ENCODE data around the gene MAPK10.
"Not testable (repeated sequence)": the region's sequence is repeated elsewhere in the genome, so short reads cannot be mapped to it uniquely, and the experiment has no call there.

MAPK10 gene

GRCh38 chr4:86043755-86044592 is 315.9 kb downstream of the MAPK10 start:
- no peak for DNase-seq (ENCODE audit: low read depth in 4 of 4, low spot score in 1 of 4)

GRCh38 chr4:86038037-86038436 is 321.8 kb downstream of the MAPK10 start:
- DNase-seq (ENCODE audit: low read depth in 4 of 4, low spot score in 1 of 4), result no peak

DNA sequence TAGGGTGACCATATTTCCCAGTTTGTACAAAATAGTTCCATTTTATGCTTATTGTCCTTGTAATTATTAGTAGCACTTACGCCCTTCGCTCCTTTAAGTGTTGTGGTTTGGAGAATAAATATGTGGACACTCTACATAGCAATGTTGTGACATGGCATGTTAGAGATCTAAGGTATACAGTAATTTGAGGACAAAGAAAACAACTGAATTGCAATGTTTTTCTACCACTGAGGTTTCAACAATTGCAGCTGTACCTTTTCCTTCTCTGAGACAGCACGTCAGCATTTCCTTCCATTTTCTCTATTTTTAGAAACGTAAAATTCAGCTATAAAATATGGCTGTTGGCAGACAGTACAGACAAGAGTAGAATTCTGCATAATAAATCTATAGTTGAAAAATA is 323.1 kb downstream of the MAPK10 start:
- no peak for DNase-seq (ENCODE audit: low read depth in 4 of 4, low spot score in 1 of 4)

DNA sequence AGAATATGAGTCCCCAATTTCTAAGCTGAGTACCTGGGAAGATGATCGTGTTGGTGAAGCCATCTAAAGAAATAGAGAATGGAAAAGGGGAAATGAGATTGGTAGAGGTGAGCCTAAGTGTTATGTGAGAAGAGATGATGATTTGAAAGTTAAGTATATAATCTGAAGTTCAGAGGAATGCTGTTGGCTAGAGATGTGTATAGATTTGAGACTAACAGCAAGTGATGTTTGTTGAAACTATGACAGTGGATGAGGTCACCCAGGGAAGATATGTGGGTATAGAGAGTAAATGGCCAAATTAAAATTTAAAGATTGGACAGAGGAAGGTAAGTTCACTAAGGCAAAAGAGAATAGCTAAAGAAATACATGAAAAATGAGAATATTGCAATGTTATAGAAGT is 324.2 kb downstream of the MAPK10 start:
- no peak for DNase-seq (ENCODE audit: low read depth in 4 of 4, low spot score in 1 of 4)

DNA sequence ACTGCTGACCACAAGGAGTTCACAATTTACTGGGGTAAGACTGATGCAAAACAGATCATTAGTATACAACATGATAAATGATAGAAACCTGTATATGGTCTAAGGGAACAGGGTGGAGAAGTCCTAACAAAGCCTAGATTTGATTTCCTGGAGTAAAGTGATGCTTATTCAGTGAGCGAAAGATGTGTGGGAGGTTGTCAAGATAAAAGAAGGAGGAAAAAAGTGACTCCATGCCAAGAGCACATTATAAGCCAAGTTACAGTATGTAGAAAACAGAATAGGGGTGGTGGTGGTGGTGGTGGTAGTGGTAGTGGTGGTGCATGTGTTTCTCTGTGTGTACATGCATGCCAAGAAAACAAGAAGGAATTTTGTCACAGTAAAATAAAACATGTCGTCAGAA is 325.2 kb downstream of the MAPK10 start:
- DNase-seq (ENCODE audit: low read depth in 4 of 4, low spot score in 1 of 4), result no peak

DNA sequence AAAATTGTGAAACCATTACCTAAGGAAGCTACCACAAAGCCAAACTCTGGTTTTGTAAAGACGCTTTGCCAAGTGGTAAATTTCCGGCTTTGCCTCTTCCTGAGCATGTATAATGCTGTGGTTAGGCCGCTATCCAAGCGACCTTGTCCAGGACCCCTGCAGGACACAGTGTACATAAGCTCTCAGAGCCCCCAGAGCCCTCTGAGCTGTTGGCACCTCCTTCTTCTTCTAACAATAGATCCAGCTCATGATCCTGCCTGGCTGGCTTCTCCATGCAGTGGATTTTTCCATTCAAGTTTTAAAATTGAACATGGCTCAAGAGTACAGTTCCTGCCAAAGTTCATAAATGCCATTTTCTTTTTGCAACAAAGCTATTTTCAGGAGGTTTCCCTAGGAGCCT is 326.7 kb downstream of the MAPK10 start:
- DNase-seq (ENCODE audit: low read depth in 4 of 4, low spot score in 1 of 4), result no peak

- DNase-seq (ENCODE audit: low read depth in 4 of 4, low spot score in 1 of 4), result no peak
Measured at GRCh38 chr4:86032476-86033022, 327.3 kb downstream of the MAPK10 start.

DNA sequence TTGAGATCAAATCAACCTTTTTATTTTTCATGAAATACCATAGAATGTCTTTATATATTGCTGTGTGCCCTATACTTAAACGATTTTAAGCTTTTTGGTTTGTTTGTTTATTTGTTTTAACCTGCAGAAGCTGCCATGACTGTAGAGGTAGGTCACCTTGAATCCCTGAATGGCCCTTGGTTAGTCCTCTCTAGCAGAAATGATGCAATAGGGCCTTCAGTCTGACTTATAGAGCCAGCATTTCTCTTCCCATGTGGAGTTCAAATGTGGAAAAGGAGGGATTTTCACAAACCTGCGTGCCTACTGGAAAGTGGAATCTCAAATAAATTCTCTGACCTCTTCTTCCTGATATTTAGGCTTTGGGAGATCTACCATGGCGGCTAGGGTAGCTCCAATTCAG is 327.9 kb downstream of the MAPK10 start:
- no peak for DNase-seq (ENCODE audit: low read depth in 4 of 4, low spot score in 1 of 4)

DNA sequence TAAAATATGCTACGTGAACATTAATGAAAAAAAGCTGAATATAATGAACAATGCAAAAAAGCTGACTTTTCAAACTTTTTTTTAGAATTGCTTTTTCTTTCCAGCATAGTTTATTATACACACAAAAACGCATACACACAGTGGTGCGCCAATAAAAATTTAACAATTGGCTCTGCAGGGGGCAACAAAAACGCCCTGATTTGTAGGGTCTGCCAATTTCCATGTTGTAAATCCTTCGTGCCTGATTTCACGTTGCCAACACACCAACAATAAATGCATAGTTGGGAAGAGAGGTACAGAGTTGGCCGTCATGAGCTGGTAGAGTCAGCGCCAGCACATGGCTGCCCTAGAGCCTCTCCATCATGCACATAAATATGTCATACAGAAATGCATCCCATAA is 333.1 kb downstream of the MAPK10 start:
- no peak for DNase-seq (ENCODE audit: low read depth in 4 of 4, low spot score in 1 of 4)

DNA sequence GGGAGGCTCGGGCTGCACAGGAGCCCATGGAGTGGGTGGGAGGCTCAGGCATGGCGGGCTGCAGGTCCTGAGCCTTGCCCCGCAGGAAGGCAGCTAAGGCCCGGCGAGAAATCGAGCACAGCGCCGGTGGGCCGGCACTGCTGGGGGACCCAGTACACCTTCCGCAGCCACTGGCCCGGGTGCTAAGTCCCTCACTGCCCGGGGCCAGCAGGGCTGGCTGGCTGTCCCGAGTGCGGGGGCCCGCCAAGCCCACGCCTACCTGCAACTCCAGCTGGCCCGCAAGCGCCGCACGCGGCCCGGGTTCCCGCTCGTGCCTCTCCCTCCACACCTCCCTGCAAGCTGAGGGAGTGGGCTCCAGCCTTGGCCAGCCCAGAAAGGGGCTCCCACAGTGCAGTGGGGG is 338.2 kb downstream of the MAPK10 start:
- not testable (repeated sequence) for DNase-seq (ENCODE audit: low read depth in 4 of 4, low spot score in 1 of 4)

DNA sequence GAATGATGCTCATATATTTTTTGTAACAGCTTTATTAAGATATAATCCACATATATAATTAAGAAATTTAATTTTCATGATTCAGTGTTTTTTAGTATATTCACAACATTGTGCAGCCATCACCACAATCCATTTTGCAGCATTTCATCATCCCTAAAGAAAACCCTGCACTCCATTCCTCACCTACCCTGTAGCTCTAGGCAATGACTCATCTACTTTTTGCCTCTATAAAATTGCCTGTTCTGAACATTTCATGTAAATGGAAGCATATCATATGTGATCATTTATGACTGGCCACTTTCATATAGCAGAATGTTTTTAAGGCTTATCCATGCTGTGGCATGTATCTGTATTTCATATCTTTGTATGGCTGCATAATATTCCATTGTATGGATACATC is 339.9 kb downstream of the MAPK10 start:
- no peak for DNase-seq (ENCODE audit: low read depth in 4 of 4, low spot score in 1 of 4)

GRCh38 chr4:86019362-86019761 is 340.5 kb downstream of the MAPK10 start:
- DNase-seq (ENCODE audit: low read depth in 4 of 4, low spot score in 1 of 4), result no peak

DNA sequence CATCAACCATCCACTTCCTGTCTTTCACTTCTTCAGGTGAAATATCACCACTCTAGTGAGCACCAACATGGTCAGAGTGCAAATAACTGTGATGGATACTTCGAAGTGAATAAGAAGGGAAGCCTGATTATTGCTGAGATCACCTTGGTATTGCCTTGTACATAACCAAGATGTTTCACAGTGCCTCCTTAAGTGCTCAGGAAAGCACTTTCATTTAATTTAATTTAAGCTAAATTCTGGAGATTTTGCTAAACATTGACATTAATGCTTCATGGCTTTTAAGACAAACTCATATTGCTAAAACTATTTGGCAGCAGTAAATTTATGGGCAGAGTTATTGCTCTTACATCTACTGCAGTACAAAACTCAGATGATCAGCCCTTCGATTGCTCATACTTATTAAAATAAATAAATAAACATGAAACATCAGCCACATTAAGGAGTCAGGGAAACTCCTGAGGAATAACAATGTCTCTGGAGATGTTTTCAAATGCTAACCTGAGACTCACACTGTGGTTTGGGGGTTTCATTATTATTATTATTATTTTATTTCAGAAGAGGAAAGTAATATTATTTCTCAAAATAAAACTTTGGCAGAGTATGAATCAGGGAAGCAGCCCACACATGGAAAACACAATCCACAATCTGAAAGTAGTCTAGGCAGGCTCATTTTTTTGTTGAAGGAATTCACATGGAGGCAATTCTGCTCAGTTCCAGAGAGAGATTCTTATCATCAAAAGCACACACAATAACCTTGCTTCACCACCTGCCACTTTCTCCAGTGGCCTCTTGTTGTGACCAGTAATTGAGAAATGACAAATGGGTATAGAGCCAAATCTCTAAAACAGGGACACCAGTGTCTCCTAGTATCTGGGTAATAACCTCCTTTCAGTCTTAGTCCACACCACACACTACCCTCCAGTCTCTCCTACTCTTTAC is 344.2 kb downstream of the MAPK10 start:
- DNase-seq (ENCODE audit: low read depth in 4 of 4, low spot score in 1 of 4), result no peak

DNA sequence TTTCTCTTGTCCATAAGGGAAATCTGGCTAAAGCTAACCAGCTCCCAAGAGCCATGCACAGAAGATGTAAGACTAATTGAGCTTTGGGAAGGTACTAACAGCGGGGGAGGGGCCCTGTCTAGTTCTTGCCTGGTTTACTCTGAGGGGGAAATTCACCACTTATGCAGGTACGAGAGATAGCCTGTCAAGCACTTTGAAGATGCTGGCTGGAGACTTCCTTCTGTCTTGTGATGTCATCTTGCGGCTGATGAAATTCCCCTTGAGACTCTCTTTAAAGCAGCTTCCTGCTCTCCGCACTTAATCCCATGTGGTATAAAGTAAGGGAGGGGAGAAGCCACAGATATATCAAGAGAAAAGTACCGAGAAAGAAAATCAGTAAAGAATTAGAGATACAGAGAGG is 345.3 kb downstream of the MAPK10 start:
- no peak for DNase-seq (ENCODE audit: low read depth in 4 of 4, low spot score in 1 of 4)

DNA sequence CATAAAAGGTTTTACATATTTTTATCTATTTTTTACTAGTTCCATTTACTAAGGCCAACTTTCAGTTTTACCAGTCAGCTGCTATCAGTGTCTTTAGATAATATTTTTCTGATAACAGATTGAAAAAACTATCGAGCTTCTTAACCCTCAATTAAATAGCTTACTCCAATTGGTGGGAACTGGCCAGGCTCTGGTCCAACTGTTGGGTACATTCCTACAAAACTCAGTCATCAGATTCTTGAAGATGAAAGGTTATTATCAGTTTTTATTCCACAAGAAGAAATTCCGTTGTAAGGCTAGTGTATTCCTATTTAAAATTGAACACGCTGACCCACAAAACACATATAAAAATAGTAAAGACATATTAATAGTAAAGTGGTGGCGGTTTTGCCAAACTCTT is 346.2 kb downstream of the MAPK10 start:
- DNase-seq (ENCODE audit: low read depth in 4 of 4, low spot score in 1 of 4), result no peak

GRCh38 chr4:86011117-86011516 is 348.7 kb downstream of the MAPK10 start:
- DNase-seq (ENCODE audit: low read depth in 4 of 4, low spot score in 1 of 4), result no peak

DNA sequence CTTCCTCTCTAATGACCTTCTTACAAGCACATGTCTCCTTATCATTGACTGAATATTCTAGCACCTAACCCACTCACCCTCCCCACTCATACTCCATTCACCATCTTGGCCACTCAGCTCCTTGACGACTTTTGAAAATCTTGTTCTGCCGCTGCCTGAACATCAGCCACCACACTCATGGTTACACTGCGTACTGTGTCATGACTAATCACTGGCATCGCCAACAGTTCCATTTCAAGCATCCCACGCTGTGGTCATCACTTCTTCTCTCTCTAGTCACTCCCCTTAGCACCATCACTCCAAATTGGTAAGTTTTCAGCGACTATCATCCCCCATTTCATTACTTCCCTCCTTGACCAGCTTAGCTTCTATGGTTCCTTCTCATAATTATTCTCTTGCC is 352.8 kb downstream of the MAPK10 start:
- no peak for DNase-seq (ENCODE audit: low read depth in 4 of 4, low spot score in 1 of 4)

GRCh38 chr4:86006057-86006456 is 353.8 kb downstream of the MAPK10 start:
- DNase-seq (ENCODE audit: low read depth in 4 of 4, low spot score in 1 of 4), result no peak

- no peak for DNase-seq (ENCODE audit: low read depth in 4 of 4, low spot score in 1 of 4)
Measured at GRCh38 chr4:86004030-86004429, 355.8 kb downstream of the MAPK10 start.

- DNase-seq (ENCODE audit: low read depth in 4 of 4, low spot score in 1 of 4), result no peak
Measured at GRCh38 chr4:86001591-86001990, 358.3 kb downstream of the MAPK10 start.

- DNase-seq (ENCODE audit: low read depth in 4 of 4, low spot score in 1 of 4), result no peak
Measured at GRCh38 chr4:85995361-85995760, 364.5 kb downstream of the MAPK10 start.

DNA sequence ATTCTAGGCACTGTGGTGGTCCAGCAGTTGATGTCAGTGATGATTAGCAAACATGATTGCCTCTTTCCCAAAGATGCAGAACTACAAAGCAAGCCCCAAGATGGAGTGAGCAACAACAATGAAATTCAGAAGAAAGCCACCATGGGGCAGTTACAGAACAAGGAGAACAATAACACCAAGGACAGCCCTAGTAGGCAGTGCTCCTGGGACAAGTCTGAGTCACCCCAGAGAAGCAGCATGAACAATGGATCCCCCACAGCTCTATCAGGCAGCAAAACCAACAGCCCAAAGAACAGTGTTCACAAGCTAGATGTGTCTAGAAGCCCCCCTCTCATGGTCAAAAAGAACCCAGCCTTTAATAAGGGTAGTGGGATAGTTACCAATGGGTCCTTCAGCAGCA is 365.3 kb downstream of the MAPK10 start:
- no peak for DNase-seq (ENCODE audit: low read depth in 4 of 4, low spot score in 1 of 4)

All from stimulated activated CD4-positive, alpha-beta T cell treated with anti-CD3 and anti-CD28 coated beads, Interleukin-1b, Interleukin-23, amount 100 ng/mL, for 24 hours (primary cell).